GM12891 (cell line): ENCODE results near the gene KAZN.

Source experiments
- DNase-seq: peaks from one replicate; pipeline ENCODE4 v3.0.0; 2011; ENCODE audit warnings: low spot score; ENCODE audit not compliant: insufficient read length
- FAIRE-seq: peaks from 2 replicates; lab custom pipeline; 2011; peaks lifted over from hg19 to GRCh38; lab: Jason Lieb, UNC
- PAX5 ChIP-seq: IDR thresholded peaks from 2 replicates; pipeline ENCODE4 v1.6.1; 2011; ENCODE audit warnings: low read length, moderate library complexity, mild to moderate bottlenecking; ENCODE audit not compliant: insufficient read depth, severe bottlenecking
- POLR2A ChIP-seq: IDR thresholded peaks from 2 replicates; pipeline ENCODE4 v1.6.1; 2011; ENCODE audit warnings: low read depth, low read length, control low read depth
- POLR2AphosphoS5 ChIP-seq: IDR thresholded peaks from 2 replicates; pipeline ENCODE4 v1.6.1; 2011; ENCODE audit warnings: low read depth, low read length, control low read depth
- POU2F2 ChIP-seq: IDR thresholded peaks from 2 replicates; pipeline ENCODE4 v1.6.1; 2011; ENCODE audit warnings: low read depth, mild to moderate bottlenecking, control low read depth, low read length, moderate library complexity
- SPI1 ChIP-seq: IDR thresholded peaks from 2 replicates; pipeline ENCODE4 v1.6.1; 2011; ENCODE audit warnings: low read depth, low read length, control low read depth
- TAF1 ChIP-seq: IDR thresholded peaks from 2 replicates; pipeline ENCODE4 v1.6.1; 2011; ENCODE audit warnings: low read depth, low read length, control low read depth

Gene KAZN

GRCh38 chr1:14929547-14930246 is 331.2 kb downstream of the KAZN start:
- DNase-seq: no peak
- FAIRE-seq: no peak
- TF ChIP-seq TAF1 (no peak), PAX5 (no peak), SPI1 (no peak), POLR2A (no peak), POU2F2 (no peak)

DNA sequence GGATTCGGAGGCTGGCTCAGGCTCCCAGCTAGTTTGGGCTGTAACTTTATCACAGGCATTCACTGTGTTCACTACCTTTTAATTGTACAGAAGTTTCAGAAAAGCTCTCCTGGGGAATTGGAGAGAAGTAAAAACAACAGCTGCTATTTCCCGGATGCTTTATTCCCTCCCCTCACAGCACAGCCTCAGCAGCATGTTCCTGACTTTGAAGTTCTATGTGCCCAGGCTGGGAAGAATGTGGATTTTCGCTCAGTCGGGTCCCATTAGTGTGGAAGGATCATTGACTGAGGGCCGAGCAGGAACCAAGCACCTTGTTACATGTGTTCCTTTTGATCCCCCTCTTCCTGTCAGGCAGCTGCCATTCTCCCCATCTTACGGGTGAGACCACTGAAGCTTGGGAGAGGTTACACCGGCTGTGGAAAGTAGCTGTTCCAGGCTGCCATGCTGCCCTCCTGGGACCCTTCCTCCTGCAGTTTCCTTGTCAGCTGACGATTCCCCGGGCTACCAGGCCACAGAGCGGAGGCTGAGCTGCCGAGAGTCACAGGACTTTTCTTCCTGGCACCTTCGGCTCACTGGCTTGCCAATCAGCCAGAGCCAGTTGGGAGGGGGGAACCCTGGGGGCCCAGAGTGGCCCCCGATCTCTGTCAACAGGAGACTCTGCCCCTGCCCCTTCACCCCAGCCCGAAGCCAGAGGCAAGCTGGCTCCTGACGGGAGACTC is 331.9 kb downstream of the KAZN start:
- DNase-seq (no peak), FAIRE-seq (no peak)
- TF ChIP-seq POLR2A: no peak
- no peak for TF ChIP-seq TAF1
- TF ChIP-seq POU2F2: no peak
- no peak for TF ChIP-seq POLR2AphosphoS5
- TF ChIP-seq SPI1: no peak
- TF ChIP-seq PAX5: no peak

DNA sequence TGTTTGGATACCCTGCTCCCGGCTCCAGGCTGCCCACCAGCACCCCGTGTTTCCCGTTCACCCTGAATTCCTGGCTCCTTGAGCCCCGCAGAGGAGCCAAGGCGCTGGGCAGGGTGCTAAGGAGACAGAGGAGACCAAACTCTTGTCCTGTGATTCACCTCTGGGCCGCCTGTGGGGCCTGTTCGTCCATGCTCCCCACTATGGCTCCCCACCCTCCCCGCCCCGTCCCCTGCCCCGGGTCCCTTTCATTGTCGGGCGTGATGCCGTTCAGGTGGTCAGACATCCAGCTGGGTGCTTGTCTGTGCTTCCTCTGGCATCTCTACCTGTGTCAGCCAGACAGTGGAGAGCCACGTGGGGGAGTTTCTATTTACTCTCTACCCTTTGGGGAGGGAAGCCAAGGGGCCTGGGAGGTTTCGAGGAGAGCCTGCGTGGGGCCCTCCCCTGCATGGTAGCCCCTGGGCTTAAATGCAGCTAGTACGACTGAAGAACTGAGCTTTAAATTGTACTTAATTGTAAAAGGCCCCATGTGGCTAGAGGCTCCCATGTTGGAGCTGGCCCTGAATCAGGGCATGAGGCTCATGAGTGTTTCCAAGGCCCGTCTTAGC is 333.7 kb downstream of the KAZN start:
- FAIRE-seq (no peak), DNase-seq (no peak)
- TF ChIP-seq POLR2AphosphoS5: no peak
- no peak for TF ChIP-seq SPI1
- TF ChIP-seq POLR2A: no peak
- no peak for TF ChIP-seq TAF1
- TF ChIP-seq PAX5: no peak

DNA sequence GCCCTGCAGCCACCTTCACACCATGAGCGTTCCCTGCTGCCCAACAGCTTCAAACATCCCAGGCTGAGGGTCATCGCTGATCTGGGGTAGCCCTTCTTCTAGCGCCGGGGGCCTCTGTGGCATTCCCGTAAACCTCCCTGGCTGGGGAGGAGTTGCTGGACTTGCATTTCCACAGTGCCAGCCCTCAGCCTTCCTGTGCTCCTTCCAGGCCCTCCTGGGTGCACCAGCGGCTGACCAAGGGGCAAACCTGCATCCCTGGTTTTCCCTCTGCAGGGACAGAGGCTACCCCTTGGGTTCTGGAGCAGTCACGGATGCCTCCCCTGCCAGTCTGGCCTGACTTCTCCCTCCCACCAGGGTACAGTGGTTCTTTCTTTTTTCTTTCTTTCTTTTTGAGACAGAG is 336.4 kb downstream of the KAZN start:
- no peak for FAIRE-seq

GRCh38 chr1:14936815-14937214 is 338.3 kb downstream of the KAZN start:
- FAIRE-seq (no peak), DNase-seq (no peak)

More for the DNA sequence above, 336.4 kb downstream of the KAZN start:
- TF ChIP-seq SPI1 (no peak), POLR2AphosphoS5 (no peak), PAX5 (no peak), TAF1 (no peak), POLR2A (no peak), POU2F2 (no peak)
- DNase-seq: no peak

GRCh38 chr1:14937288-14937949 is 338.9 kb downstream of the KAZN start:
- DNase-seq (no peak), FAIRE-seq (no peak)
- TF ChIP-seq POLR2A (no peak), TAF1 (no peak), PAX5 (no peak), SPI1 (no peak), POLR2AphosphoS5 (no peak), POU2F2 (no peak)

More at GRCh38 chr1:14936815-14937214, 338.3 kb downstream of the KAZN start:
- TF ChIP-seq POLR2AphosphoS5 (no peak), POLR2A (no peak), TAF1 (no peak)

- no peak for TF ChIP-seq SPI1
- TF ChIP-seq TAF1: no peak
- TF ChIP-seq POLR2AphosphoS5: no peak
- TF ChIP-seq POLR2A: no peak
- no peak for TF ChIP-seq POU2F2
- no peak for TF ChIP-seq PAX5
- FAIRE-seq (no peak), DNase-seq (no peak)
These were observed 341.2 kb downstream of the KAZN start for GRCh38 chr1:14939527-14940284.

GRCh38 chr1:14940285-14940870 is 341.9 kb downstream of the KAZN start:
- no peak for TF ChIP-seq PAX5
- DNase-seq: no peak
- FAIRE-seq: no peak

- no peak for FAIRE-seq
- TF ChIP-seq PAX5 (no peak), SPI1 (no peak), POLR2AphosphoS5 (no peak), POU2F2 (no peak), POLR2A (no peak), TAF1 (no peak)
- DNase-seq: no peak
These were observed 343.4 kb downstream of the KAZN start for GRCh38 chr1:14941864-14942263.
